ENCODE measurements around the gene CAMK2N2.

GRCh38 chr3:184250167-184250828 lies 11.1 kb downstream of the CAMK2N2 start:
- peak; percentile 91 to 98 (median 92) for TF ChIP-seq CTCF (optimal IDR thresholded peaks at IDR 0.05 in 1 of 3, IDR thresholded peaks at IDR 0.05 in 1 of 3, conservative IDR thresholded peaks at IDR 0.05 in 1 of 3; ENCODE audit: extremely low read depth in 1 of 3, insufficient read depth in 2 of 3, low read length in 3 of 3)
- no peak for TF ChIP-seq EZH2 (IDR thresholded peaks at IDR 0.05; ENCODE audit: low read length)

All from keratinocyte (primary cell).